ENCODE results near the gene SYT12.
"Not testable (repeated sequence)": the region's sequence is repeated elsewhere in the genome, so short reads cannot be mapped to it uniquely, and the experiment has no call there.

Gene SYT12

DNA sequence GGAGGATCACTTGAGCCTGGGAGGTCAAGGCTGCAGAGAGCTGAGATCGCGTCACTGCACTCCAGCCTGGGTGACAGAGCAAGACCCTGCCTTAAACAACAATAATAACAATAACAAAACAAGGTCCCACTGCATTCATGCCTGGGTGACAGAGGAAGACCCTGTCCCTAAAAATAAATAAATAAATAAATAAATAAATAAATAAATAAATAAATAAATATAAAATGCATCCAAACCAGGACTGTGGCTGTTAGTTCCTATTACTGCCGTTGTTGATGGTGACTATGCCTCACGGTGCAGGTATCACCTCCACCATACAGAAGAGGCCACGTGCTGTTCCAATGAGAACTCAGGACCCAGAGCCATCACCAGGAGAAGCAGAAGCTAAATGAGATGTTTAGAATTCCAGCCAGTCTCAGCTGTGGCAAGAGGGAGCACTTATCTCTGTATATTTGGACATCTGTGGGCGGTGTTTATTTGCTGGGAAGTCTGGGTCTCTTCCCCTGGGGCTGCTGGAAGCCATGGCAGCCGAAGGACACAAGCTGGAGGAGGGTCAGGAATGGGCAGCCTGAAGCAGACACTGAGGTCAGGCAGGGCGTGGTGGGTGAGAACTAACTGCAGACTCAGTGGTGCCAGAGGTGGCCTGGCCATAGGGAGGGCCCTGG is 26.2 kb upstream of the SYT12 start:
- DNase-seq (ENCODE audit: low read depth) = no peak

DNA sequence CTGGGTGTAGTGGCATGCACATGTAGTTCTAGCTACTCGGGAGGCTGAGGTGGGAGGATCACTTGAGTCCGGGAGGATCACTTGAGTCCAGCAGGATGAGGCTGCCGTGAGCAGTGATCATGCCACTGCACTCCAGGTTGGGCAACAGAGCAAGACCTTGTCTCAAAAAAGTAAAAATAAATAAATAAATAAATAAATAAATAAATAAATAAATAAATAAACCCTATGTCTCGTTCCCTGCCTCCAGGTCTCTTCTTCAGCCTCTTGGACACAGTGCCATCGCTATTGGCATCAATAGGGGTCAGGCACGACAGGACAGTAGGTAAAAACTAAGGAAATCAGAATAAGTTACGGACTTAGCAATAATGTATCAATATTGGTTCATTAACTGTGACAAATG is 23.4 kb upstream of the SYT12 start:
- DNase-seq (ENCODE audit: low read depth) = no peak

DNA sequence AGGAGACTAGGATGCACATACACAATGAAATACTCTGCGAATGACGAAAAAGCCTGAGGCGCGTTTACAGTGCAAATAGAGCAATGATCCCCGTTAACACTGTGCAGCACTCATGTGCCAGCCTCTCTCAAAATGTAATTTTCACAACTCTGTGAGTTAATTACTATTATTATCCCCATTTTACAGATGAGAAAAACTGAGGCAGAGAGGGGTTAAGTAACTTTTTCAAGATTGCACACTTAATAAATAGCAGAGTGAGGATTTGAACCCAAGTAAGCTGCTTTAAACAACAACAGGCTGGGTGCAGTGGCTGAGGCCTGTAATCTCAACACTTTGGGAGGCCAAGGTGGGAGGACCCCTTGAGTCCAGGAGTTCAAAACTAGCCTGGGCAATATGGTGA is 21.6 kb upstream of the SYT12 start:
- no peak for DNase-seq (ENCODE audit: low read depth)

DNA sequence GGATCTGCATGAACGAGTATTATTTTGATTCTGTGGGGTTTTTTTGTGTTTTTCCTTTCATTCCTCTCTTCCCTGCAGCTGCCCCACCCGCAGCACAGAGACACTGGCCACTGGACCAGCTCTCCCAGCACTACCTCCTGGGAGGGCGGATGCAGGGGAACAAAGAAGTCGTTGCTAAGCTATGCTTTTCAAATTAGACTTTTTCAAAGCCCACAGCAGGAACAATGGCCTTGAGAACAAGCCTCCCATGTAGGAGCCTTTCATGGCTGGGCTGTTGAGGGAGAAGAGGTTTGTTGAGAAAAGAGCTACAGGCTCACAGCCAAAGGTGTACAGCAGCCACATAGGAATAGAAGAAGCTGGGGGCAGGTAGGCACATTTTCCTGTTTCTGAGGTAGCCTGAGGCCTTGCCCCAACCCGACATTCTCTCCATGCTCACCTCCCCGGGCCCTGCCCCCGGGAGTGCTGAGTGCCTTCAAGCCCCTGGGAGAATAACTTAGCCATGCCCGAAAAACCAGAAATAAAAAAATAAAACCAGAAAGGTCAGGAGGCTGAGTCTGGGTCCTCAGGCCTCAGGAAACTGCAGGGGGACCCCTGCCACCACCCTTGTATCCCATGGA is 20.5 kb upstream of the SYT12 start:
- DNase-seq (ENCODE audit: low read depth) = no peak

DNA sequence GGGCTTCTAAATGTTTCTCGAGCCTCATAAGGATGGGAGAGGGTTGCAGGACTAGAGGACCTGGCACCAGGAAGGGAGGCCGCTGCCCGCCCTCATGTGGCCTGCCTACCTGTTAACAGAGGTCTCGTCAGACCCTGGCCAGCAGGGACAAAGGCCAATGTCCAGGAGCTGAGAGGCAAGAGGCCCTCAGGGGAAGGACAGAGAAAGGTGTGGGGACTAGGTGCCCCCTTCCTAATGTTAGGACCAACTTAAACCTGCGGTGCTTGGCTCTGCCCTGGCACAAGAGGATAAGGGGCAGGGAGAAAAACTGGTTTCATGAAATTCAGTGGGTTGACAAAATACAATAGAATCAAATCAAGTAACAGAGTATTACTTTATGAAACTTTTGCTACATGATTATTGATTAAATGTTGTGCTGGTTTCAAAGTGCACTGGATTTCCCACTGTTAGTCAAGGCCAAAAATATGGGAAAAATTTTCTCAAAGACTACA is 20.0 kb upstream of the SYT12 start:
- no peak for DNase-seq (ENCODE audit: low read depth)

DNA sequence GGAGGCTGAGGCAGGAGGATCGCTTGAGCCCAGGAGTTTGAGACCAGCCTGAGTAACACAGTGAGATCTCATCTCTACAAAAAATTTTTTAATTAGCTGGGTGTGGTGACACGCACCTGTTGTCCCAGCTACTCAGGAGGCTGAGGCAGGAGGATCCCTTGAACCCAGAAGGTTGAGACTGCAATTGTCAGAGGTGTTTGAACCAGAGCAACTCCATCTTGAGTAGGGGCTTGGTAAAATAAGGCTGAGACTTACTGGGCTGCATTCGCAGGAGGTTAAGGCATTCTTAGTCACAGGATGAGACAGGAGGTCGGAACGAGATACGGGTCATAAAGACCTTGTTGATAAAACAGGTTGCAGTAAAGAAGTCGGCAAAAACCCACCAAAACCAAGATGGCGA is 17.7 kb upstream of the SYT12 start:
- DNase-seq (ENCODE audit: low read depth) = not testable (repeated sequence)

DNA sequence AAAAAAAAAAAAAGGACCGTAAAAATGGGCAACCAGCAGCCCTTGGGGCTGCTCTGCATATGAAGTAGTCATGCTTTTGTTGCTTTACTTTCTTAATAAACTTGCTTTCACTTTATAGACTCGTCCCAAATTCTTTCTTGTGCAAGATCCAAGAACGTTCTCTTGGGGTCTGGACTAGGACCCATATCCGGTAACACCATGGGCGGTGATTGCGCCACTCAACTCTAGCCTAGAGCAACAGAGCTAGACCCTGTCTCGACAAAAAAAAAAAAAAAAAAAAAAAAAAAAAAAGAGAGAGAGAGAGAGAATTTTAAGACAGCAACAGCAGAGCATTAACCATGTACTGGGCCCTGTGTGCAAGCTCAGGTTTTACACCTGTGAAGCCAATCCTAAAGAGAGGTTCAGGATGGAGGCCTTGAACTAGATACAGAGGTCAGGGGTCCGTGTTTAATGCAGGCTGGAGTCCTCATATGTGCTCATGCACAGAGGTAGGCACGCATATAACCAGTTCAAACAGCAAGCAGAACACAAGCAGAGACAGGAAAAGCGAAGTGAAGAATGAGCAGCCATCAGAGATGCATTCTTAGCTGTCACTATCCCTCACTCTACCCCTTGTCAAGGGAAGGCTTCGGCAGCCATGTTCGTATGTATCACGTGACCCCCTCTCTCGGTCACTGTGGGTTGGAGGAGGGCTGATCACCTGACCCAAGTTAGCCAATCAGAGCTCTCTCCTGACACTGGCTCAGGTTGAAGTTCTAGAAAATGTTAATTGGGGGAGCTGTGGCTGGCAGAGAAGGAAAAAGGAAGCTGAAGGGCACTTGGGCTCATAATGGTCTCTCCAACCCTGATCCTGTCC is 16.7 kb upstream of the SYT12 start:
- no peak for DNase-seq (ENCODE audit: low read depth)

DNA sequence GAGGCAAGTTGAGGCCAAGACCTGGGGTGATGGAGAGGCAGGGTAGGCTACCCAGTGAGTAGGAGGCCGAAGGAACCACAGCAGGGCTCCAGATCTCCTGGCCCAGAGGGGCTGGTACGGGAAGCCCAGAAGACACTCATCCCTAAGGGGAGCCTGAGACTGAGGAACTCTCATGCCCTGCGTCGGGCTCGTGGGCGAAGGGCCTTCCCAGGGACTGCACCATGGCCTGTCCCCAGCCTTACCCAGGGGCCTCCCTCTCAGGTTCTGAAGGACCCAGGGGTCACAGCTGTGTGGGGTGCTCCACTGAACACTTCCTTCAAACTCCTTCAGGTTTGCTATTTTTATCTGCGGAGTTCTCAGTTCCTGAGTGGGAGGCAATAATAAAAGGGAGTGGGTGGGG is 15.8 kb upstream of the SYT12 start:
- no peak for DNase-seq (ENCODE audit: low read depth)

DNA sequence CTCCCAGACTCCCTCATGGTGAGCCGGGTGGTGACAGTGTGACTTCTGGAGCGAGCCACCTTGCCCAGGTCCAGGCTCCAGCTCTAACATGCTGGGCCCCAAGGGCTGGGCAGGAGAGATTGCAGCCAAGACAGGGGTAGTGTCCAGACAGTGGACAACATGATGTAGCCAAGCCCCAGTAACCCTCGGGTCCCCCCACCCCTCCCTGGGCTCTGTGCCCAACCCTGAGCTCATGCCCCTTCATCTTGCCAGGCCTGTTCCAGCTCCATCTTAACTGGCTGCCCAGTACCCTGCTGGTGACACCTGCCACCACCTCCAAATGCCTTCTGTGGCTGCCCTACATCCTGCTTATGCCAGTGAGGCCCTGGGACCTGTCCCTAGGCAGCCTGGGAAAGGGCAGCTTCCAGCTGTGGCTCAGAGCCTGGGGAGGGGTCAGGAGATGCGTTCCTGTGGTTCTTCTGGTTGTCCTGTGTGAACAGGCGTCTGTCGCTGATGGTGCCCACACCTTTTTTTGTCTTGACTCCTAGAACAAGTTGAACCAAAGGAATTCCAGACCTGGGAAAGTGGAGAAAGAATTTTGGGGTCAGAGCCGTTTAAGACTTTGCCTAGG is 12.5 kb upstream of the SYT12 start:
- DNase-seq (ENCODE audit: low read depth) = no peak

DNA sequence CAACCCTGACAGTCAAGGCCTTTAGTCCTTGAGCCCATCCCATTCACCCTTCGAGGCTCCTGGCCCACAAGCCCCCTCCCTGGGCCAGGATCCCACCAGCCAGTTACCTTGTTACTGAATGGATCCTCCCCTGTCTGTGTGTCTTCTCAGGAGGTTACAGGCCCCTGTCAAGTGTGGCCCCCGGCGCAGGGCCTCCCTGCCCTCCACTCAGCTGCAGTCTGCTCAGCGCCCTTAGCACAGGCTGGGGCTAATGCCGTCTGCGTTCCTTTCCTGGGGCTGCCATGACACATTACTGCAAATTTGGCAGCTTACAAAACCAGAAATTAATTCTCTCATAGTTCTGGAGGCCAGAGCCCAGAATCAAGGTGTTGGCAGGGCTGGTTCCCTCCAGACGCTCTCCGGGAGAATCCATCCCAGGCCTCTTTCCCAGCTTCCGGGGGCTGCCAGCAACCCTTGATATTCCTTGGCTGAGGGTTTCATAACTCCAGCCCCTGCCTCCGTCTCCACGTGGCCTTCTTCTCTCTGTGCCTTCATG is 9.4 kb upstream of the SYT12 start:
- no peak for DNase-seq (ENCODE audit: low read depth)

DNA sequence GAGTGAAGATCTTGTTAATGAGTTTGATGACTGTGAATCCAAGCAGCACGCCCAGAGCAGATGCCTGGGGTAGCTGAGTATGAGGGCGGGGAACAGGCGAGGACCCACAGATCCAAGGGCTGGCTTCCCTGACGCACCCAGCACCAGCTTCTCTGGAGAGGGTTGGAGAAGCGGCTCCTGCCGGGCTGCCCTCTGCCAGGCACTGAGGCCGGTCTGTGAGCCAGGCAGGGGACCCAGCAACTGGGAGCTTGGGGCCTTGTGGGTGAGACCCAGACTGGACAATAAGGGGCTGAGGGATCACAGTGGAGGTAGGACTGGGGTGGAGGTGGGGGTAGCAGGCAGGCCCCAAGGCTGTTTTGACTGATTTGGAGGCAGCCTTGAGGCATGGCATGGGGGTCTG is 8.6 kb upstream of the SYT12 start:
- DNase-seq (ENCODE audit: low read depth) = no peak

DNA sequence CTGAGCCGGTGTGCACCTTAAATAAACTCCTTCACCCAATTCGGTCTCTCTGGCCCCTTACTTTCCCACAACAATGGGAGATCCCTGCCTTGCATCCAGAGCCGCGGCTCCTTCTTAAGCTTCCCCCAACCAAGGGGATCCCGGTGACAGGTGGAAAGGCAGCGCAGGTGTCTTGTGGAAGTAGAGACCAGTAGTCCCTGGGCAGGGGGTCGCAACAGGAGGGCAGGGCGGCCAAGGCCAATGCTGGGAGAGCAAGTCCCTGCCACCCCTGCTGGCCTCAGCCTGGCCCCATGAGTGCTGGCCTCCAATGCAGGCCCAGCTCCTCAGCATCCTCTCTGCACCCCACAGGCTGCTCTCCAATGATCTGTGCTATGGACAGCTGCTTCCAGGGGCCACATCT is 7.9 kb upstream of the SYT12 start:
- no peak for DNase-seq (ENCODE audit: low read depth)

DNA sequence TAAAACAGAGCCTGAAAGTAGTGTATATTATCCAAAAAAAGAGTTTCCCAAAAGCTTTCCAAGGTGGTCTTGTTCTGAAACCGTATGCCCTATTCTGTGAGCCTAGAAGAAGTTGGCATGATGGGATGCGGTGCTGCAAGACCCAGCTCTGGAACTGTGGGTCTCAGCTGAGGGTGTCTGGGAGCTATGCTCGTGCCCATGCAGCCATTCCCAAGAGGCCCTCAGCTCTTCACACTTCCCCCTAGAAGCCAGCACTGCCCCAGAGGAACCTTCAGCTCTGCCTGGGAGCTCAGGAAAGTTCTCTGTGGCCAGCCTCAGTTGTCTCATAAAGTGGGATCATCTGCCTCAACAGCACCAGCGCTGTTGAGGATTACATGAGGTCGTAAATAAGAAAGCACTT is 6.4 kb upstream of the SYT12 start:
- DNase-seq (ENCODE audit: low read depth) = no peak

DNA sequence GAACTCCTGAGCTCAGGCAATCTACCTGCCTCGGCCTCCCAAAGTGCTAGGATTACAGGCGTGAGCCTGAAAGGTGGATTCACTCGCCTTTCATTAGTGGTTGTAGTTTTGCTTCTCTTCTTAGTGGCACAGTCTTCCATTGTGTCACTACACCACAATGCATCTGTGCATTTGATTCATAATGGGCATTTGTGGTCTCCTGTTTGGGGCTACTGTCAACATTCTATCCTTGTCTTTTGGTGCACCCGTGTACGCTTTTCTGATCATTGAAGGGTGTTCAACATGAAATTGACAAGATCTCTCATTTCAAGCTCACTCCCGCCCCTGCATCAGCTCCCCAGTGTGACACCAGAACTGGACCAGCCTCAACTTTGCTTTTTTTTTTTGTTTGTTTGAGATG is 2.0 kb upstream of the SYT12 start:
- DNase-seq (ENCODE audit: low read depth) = no peak

DNA sequence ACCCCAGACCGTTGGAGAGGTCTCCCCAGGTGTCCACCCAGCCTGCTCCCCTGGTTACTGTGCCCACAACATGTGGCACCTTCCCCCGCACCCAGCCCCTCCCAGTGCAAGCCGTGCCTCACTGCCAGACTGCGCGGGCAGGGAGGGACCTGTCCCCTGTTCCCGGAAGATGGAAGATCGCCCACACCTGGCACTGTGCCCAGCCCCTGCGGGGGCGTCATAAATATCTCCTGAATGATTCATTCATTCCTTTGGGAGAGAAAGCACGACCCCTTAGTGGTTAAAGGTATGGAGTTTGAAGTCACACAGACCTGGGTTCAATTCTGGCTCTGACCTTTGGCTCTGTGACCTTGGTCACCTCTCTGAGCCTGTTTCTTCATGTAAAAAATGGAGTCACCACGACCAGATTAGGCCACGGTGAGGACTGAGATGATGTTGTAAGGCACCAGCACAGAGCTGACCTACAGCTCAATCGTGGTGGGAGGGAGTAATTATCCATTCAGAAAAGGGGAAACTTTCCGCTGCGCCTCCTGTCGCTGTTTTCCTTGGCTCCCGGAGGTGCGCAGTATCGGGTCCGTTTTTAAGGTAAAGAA is 497 bp upstream of the SYT12 start:
- no peak for DNase-seq (ENCODE audit: low read depth)

DNA sequence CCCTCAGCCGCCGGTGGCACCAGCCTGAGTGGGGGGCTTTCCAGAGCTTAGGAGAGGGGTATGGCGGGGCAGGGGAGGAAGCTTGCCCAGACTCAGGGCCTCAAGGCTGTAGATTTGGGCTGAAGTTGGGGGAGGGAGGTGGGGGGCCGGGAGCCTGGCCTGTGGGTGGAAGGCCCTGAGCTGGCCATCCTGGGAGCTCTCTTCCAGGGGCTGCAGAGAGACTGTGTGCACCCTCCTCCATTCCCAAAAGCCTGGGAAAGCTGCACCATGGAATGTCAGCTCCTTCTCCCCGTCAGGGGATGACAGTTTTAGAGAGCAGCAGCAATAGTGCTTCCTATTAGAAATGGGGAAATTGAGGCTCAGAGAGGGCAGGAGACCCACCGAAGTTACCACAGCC is 1.0 kb downstream of the SYT12 start:
- no peak for DNase-seq (ENCODE audit: low read depth)

DNA sequence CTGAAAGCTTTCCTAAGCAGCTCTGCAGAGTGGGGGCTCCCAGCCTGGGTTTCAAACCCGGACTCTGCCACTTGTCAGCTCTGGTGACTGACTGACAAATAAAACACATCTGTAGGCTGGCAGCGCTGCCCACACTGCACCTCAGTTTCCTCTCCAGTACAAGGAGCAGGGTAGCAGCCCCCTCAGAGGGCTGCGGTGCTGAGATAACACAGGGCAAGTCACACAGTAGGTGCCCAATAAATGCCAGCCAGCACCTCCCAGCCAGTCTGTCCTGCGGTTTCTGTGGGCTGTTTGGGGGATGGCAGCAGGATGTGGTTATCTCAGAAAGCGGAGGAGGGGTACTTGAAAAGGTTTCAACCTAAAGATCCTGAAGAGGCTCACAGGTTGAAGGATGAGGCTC is 1.5 kb downstream of the SYT12 start:
- DNase-seq (ENCODE audit: low read depth) = peak; percentile 42

DNA sequence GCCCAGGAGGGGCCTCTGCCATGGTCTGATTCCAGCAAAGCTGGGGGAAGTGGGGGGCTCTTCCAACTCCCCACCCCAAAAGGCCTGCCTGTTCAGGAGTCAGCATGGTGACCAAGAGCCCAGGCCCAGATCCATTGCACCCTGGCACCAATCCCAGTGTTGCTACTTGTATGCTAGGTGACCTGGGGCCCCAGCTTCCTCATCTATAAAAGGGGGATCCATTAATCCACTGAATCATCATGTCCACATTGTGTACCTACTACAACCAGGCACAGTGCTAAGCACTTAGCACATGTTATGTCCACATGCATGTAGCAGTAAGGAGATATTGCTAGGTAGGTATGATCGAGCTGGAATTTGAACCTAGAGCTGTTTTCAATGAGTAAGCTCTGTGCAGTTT is 2.0 kb downstream of the SYT12 start:
- no peak for DNase-seq (ENCODE audit: low read depth)

DNA sequence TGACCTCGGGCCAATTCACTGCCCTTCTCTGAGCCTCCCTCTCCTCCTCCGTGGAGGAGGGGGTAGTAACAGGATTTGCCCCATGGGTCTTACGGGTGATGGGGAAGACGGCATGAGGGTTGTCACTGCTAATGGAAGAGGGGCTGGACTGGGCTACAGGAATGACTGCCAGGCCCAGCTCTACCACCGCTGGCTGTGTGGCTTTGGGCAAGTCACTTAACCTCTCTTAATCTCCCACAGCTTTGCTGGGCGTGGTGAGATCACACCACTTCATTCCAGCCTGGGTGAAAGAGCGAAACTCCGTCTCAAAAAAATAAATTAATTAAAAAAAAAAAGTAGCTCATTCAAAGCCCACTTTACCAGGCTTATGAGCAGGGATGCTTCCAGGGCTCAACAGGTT is 2.8 kb downstream of the SYT12 start:
- DNase-seq (ENCODE audit: low read depth) = no peak

DNA sequence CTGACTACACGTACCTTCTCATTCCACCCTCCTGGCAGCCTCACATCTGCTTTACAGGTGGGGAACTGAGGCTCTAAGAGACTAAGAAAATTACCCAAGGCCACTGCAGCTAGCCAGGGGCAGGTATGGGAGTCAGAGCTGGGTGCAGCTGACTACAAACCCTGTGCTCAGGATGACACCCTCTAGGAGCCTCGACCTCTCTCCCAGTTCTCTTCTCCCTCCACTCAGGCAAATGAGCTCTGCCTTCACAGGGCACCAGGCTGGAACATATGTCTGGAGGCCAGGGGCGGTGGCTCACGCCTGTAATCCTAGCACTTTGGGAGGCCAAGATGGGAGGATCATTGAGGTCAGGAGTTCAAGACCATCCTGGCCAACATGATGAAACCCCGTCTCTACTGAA is 4.0 kb downstream of the SYT12 start:
- no peak for DNase-seq (ENCODE audit: low read depth)

DNA sequence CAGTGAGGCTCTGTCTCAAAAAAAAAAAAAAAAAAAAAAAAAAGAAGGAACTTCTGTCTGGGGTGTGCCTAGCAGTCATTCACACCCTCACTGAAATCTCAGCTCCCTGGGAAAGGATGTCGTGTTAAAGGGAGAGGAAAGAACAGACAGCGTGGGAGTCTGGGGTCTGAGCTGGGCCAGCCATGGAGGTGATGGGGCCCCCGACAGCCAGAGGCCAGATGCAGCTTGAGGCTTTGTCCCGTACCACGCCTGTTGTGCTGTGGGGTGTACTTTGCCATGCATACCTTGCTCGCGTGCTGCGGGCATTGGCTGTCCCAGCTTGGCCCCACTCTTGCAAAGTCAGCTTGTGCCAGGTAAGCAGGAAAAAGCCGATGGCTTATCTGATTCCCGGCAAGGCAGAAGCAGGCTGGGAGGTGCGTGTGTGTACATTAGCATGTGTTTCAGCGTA is 4.6 kb downstream of the SYT12 start:
- DNase-seq (ENCODE audit: low read depth) = no peak

DNA sequence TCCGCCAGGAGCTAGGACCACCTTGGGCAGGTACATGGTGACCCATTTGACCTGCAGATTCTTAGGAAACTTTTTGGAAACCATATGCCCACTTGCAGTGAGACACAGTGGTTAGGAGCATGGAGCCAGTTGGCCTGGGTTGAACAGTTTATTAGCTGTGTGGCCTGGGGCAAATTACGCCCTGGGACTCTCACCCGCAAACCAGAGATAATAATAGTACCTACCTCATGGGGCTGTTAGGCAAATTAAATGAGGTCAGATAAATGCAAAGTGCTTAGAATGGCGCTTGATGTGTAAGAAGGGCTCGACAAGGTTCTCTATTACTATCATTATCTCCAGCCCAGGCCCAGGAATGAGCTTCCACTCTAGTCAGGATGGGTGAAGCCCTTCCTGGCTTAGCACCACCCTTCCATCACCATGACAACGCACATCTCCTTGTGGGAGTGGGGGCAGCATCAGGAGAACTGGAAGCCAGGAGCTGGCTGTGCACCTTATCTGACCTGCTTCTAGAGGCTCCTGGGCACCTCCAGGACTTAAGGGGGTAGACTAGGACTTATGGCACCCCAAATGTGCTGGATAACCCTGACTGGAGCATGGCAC is 5.1 kb downstream of the SYT12 start:
- DNase-seq (ENCODE audit: low read depth) = no peak

Measured in stimulated activated CD4-positive, alpha-beta T cell treated with anti-CD3 and anti-CD28 coated beads, Interleukin-2, amount 100 ng/mL, for 4 hours (primary cell).